ENCODE measurements around the gene RPLP1. TPM values are rescaled to one million over a fixed set of nuclear protein-coding genes. Genes with fewer than 3 reads are reported as not detected.
A peak's percentile ranks its signal among the peaks of the same experiment; 100 is the strongest.

Gene RPLP1
- 381 and 410 TPM in 2 replicates for total RNA-seq (2014; rRNA removed; shearing (Covaris generic))

DNA sequence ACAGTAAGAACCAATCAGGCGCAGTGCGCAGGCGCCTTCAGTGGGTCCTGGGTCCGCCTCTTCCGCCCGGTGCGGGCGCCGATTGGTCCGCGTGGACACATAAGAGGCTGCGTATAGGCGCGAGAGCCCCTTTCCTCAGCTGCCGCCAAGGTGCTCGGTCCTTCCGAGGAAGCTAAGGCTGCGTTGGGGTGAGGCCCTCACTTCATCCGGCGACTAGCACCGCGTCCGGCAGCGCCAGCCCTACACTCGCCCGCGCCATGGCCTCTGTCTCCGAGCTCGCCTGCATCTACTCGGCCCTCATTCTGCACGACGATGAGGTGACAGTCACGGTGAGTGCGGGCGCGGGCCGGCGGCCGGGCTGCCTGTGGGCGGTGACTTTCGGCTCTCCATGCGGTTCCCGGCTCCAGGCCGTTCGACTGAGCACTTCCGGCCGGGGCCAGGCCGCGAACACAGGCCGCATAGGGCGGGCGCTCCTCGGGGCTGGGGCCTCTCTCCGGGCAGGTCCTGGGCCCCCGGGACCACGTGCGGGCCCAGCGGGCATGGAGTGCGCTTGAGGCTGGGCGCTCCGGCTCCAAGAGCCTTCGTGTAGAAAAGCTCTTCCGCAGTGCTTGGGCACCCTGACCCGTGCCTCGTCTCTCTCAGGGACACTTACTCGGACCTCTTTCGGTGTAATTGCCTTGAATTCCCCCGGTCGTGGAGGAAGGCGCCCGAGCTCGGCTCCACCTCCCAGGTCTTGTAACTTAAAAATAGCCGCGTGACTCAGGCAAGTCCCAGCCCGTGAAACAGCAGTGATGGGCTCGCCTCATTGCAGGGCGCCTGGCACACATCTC lies at the start of gene RPLP1:
RPLP1 (plus strand) TSS at position 127 of the 830 bp plus-strand sequence; CDS start at position 258, 131 bp downstream.
- DNase-seq (ENCODE audit: low spot score), result peak; percentile 99

DNA sequence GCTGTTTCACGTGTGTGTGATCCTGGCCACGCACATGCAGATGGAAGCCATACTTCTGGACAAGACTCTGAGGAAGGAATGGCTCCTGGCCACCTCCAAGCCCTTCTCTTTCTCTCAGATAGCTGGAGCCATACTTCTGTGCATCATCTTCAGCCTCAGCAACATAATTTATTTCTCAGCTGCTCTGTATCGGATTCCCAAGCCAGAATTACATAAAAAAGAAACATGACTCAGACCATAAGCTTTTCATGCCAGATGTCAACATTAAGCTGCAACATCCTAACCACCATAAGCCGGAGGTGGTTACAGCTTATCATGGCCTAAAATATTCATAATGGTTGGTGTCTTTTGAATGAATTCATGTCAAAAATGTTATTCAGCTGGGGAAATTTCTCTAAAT lies 49.0 kb upstream of the RPLP1 start:
- no peak for DNase-seq (ENCODE audit: low spot score)

DNA sequence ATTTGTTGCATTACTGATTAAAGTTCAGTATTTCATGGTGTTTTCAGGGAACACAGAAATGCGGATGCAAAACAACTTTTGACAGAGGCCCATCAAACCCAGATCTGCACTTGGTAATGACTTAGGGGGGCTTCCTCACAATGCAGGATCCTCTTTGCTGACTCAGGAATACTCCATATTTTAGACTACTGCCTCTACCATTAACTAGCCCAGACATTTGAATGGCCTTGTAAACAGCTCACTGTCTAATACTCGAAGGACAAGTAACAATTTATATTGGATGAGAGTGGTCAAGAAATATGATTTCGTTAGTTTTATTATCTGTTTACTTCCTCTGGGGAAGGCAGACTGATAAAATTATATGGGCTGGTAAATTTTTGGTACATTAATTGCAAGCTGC lies 47.5 kb upstream of the RPLP1 start:
- DNase-seq (ENCODE audit: low spot score), result no peak

DNA sequence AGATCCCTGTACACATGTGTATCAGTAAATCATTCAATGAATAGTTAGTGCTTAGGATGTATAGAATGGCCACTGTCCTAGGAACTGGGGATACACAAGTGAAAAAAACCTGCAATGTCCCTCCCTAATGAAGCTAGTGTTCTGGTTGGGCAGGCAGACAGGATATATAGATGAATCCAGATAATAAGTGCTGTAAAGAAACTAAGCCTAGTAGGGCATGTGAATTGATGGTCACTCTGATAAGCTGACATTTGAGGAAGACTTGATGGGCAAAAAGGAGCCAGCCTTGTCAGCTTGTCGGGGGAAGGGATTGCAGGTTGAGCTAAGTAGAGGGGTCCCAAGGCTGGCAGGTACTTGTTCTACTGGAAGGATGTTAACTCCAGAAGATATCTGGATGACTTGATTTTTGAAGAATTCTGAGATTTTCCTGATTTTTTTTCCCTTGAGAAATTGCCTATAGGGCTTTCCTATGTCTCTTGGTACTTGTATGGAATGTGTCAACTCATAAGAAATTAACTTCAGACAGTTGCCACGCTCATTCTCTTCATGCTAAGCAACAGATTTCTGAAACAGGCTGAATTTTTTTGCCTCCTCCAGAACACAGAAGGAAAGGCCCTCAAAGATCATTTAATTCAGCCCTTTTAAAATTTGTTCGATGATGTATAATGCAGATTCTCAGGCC lies 44.8 kb upstream of the RPLP1 start:
- DNase-seq (ENCODE audit: low spot score), result no peak

DNA sequence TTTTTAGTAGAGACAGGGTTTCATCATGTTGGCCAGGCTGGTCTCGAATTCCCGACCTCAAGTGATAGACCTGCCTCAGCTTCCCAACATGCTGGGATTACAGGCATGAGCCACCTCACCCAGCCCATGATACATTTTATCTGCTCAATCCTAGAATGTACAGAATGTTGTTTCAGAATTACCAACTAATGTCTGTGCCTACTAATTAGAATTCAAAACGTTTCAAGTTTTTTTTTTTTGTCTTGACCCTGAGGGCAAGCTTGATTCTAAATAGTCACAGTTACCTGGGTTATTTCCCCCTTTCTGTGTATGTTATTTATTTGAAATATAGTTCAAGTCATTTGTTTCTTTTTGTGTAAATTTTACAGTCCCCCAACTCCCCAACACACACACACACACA lies 43.8 kb upstream of the RPLP1 start:
- DNase-seq (ENCODE audit: low spot score), result no peak

DNA sequence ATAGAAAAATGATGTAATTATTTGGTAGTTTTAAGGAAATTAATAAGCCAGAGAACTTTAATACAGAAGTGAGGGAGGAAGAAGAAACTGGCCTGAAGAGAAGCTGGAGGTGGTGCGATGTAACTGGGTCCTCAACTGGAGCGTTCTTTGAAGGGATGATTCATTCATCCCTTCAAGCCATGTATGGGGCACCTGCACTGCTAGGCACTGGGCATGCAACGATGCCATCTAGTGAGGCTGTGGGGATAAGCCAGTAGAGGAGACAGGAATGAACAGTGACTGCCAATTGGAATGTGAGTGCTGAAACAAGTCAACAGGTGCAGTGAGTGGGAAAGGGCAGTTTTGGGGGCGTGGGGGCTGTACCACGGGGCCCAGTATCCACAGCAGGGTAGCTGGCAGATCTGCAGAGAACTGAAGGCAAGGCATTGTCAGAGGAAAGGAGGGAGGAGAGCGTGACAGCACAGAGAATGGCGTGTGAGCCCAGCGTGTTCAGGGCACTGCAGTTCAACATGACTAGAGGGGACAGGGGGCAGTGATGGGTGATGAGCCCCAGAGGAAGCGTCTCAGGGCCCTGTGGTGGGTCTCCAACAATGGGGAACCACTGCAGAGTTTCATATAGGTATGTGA lies 42.3 kb upstream of the RPLP1 start:
- DNase-seq (ENCODE audit: low spot score), result peak; percentile 82

DNA sequence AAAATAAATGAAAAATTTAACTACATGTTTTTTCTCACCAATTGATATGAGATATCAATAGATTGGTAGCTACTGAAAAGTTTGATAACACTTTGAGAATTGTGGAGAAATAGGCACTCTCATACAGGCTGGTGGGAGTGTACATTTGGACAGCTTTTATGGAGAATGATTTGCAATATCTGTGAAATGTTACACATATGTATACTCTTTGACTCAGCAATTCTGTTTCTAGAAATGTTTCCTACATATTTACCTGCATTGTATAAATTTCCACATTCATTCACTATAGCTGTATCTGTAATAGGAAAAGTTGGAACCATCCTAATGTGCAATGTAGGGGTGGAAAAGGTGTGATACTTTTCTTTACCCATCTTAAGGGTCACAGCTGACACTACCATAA lies 40.3 kb upstream of the RPLP1 start:
- DNase-seq (ENCODE audit: low spot score), result no peak

DNA sequence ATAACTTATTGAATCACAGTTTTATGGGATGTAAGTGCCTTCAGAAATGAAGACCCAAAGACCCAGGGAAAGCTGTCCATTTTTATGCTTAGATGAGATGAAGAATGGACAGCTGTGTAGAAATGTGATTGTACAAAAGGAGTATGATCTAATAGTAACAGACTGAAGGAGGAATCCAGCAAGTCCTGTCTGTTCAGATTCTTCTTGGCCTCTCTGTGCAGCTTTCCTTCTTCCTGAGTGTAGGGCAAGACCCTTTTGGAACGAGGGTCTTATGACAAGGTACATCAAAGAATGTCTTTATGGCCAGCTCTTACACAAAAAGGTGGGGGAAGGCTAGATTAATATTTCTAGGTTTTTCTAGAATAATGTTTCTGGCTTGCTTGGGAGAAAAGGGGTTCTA lies 39.9 kb upstream of the RPLP1 start:
- no peak for DNase-seq (ENCODE audit: low spot score)

DNA sequence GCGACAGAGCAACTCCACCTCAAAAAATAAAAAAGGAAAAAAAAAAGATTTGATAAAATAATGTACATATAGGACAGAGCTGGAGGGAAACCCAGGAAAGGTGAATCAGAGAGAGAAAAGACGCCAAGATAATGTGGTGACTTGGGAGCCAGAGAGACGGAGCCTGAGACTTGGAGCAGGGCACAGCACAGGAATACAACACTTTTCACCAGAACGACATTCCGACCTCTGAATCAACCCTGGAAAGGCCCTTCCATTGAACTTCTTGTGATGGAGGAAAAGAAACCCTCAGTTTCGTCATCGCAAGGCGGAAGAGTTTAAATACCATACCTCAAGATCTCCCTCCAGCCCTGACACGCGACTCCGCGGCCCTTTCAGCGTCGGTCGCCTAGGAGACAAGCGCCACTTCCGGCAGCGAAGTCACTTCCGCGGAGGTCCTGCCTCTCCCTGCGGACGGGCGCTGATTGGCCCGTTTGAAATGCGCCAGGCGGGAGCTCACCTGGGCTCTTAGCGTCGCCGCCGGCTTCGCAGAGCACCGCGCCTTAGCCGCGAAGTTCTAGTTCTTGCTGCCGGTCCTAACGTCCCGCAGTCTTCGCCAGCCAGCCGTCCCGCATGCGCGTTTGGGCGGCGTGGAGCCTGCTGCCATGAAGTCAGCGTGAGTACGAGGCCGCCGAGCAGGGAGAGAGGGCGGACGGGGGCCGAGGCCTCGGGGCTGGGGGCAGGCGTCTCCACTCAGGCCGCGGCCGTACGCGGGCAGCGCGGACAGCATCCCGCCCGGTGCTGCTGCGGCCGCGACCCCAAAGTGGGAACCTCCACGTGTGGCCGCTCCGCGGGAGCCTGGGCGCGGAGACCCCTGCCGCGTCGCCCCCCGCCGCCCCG lies 38.6 kb upstream of the RPLP1 start, which contains the start of gene KIF23:
KIF23 (plus strand) TSS at position 528 of the 879 bp plus-strand sequence; CDS start at position 645, 117 bp downstream.
- peak; percentile 98 for DNase-seq (ENCODE audit: low spot score)

DNA sequence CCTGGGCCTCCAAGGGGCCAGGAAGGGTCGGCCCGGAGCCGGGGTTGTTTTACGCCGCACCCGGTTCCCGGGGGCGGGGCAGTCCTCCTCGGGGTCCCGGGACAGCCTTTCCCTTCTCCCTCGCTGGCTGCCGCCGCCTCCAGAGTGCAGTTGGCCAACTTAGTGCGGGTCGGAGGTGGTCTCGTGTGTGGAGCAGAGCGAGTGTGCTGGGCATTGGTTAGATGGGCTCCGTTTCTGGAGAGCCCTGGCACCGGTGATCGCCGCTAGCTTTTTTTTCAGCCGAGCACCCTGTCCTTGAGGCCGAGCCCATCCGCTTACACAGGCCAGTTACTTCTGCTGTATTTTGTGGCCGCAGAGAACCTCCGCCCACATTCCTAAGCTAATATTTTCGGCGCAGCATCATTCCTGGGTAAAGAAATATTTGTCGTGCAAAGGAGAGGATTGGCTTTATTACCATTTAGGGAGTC lies 37.9 kb upstream of the RPLP1 start:
- peak; percentile 82 for DNase-seq (ENCODE audit: low spot score)

DNA sequence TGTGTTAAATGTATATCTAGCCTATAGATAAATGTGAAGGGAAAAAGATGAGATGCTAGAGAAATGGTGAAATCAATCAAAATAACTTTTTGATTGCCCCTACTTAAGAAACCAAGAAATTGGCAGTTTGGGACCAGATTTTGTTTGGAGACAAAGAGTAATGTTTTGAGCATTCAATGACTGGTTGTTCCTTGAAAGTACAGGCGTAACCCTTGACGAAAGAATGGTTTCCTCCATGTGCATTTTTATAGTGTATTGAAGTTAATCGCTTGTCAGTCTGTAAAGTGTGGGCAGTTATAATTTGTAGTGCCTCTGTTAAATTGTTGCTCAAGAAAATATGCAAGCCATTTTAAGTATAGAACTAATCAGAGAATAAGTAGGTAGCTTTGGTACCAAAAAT lies 37.2 kb upstream of the RPLP1 start:
- DNase-seq (ENCODE audit: low spot score), result no peak

DNA sequence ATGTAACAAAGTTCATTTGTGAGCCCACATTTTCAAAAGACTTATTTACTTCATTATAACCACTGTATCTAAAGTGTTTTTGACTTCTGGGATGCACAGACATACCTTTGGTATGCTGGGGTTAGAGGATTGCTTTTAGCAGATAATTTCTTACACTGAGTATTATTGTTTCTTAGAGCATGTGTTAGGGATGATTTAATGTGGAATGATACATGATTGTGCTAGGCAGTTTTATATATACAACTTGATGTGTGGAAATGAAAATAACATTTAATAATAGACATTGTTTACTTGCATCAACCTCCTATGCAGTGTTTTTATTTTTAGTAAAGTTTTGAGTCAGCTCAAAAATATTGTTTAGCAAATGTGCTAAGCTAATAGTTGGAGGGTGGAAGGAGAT lies 35.0 kb upstream of the RPLP1 start:
- DNase-seq (ENCODE audit: low spot score), result no peak

DNA sequence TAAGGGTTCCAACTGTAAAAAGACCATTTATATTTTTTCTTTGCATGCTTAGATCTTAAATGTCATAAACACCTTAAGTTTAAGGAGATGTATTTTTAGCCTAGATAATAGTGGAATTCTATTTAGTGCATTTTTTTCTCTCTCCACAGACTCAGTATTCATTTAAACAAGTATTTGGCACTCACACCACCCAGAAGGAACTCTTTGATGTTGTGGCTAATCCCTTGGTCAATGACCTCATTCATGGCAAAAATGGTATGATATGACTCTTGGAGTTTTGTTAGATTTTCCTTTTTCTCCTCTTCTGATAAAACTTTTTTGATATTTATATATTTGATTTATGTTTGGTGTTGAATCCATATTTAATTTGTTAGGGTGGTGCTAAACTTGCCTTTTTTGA lies 31.1 kb upstream of the RPLP1 start:
- DNase-seq (ENCODE audit: low spot score), result no peak

DNA sequence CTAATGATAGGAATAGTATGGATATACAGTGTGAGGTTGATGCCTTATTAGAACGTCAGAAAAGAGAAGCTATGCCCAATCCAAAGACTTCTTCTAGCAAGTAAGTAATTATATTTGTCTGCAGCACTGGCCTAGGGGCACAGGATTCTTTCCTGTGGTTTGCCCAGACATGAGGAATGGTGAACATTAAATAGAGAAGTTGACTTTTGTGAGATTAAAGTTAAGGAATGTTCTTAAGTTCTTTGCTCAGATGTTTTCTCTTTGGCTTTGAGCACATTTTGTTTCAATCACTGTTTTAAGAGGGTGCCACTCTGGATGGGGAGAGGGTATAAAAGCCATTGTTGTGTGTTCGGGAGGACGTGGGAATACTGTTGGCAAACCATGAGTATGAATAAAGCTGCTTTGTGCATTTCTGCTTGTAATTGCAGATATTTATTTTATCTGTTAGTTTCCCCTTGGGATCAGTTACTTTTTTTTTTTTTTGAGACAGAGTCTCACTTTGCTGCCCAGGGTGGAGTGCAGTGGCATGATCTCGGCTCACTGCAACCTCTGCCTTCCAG lies 30.2 kb upstream of the RPLP1 start:
- no peak for DNase-seq (ENCODE audit: low spot score)

DNA sequence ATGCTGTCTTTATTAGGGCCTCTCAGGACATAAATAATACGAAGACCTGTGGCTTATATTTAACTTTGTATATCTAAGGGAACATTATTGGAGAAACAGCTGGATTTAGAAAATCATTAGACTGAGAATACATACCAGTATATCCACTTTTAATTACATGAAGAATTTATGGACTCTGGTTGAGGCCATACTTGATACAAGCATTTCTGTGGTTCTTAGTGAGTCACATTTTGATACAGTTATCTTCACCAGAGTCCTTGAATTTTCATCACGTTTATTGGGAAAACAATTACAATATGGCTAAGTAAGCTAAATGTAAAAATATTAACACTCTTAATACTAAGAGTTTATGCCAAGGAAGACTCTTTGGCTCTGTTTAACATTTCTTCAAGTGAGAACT lies 28.6 kb upstream of the RPLP1 start:
- DNase-seq (ENCODE audit: low spot score), result no peak

DNA sequence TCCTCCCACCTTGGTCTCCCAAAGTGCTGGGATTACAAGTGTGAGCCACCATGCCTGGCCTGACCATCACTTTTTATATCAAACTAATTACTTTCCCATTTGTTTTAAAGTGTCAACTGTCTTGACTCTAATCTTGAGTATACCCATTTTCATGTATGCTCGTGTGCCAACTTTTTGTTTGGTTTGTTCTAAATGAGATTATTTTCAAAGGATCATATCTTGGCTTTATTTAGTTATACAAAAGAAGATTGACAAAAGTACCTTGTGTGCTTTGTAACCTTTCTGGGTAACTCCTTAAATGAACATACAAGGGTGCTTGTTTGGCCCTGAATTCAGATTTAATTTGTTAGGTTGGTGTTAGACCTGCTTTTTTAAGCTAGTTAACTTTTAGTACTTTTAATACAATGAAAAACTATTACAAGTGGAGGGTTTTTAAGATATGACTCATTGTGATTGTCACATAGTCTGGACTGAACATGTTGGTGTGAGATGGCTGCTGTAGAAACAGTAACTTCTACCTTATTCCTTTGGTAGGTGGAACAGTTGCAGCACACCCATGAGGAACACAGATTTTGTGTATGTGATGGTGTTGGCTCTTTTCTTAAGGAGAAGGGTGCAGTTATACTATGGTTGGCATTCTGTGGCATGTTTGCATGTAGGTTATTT lies 27.7 kb upstream of the RPLP1 start:
- no peak for DNase-seq (ENCODE audit: low spot score)

DNA sequence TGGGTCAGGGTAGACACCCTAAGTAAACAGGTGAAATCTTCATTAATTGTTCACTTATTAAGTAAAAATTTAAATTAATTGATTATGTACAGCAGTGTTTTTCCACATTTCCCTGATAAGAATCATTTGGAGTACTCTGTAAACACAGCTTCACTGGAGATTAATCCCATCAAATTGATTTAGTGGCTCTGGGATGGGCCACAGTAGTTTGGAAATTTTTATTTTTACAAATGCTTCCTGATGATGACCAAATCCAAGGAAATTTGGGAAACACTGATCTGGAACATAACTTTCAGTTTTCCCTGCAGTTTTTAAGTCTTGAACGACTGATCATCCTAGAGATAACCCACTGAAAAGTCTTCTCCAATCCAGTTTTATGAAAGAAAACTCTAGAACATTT lies 18.8 kb upstream of the RPLP1 start:
- DNase-seq (ENCODE audit: low spot score), result no peak

DNA sequence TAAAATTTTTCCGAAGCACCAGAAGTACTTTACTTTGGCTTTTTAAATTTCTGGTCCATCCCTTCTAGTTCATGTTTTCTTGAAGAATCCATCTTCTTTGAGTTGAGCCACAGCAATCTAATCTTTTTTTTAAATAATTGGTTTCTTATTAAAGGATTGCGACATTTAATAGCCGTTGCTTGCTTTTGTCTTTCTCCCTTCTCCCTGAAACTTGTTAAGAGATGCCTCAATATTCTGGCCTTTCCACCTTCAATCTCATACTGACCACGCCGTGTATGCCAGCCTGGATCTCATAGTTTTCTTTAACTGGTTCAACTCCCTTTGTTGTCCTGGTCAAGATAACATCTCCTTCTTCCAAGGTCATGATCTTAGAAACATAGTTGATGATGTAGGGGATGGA lies 18.4 kb upstream of the RPLP1 start:
- DNase-seq (ENCODE audit: low spot score), result no peak

DNA sequence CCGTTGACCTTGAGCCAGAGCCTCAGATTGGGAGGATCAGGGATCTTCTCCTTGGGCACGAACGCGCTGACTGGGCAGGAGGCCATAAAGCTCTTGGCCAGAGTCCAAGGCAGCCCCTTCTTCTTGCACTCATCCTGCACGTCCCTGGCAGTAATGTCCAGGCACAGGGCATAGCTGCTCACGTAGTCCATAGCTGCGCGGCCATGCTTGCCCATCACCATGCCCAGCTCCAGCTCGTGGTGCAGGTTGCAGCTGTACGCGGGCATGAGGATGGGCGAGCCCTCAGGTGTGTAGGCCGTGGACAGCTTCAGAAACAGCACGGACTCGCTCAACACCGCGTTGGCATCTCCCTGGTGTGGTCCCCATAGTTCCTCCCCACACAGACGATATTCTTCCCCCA lies 17.9 kb upstream of the RPLP1 start:
- no peak for DNase-seq (ENCODE audit: low spot score)

DNA sequence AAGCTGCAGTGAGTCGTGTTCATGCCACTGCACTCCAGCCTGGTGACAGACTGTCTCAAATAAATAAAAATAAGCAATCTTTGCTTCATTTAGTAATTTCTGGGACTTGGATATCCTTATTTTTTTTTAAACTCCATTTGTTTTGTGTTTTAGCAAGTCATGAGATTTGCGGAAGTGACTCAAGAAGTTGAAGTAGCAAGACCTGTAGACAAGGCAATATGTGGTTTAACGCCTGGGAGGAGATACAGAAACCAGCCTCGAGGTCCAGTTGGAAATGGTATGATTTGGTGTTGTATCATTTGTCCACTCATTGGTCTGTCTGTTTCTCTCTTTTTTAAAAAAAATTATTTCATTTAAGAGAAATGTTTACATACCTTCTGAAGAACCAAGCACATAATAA lies 16.6 kb upstream of the RPLP1 start:
- DNase-seq (ENCODE audit: low spot score), result no peak

DNA sequence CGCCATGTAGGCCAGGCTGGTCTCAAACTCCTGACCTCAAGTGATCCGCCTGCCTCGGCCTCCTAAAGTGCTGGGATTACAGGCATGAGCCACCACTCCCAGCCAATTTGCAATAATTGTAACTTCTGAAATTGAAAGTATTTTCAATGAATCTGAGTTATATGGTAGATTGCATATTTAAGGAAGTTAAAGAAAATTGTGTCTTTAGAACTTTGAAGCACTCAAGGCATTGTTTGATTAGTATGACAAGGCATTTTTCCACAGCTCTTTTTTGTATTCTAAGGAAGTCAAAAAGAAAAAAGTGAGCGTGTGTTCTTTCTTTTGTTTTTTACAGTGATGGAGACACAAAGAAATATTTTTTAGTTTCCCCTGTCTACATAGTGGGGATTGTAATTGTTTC lies 15.7 kb upstream of the RPLP1 start:
- no peak for DNase-seq (ENCODE audit: low spot score)
